OCI-LY1 (cell line): ENCODE measurements around the gene SLC22A2.

ENCODE experiments used
- H2AFZ ChIP-seq: fragments of 200-600 bp; sonication (generic), shearing (Covaris generic); 2 replicates; pipeline ENCODE4 v1.6.0; 2014; ENCODE audit warnings: antibody characterized with exemption, mild to moderate bottlenecking, low read length
- H3F3A ChIP-seq: fragments of 200-600 bp; sonication (generic), shearing (Covaris generic); 2 replicates; pipeline ENCODE4 v1.6.0; 2014; ENCODE audit warnings: mild to moderate bottlenecking, antibody characterized with exemption, low read length, moderate library complexity; ENCODE audit not compliant: insufficient read depth
- H3K27ac ChIP-seq: fragments of 200-600 bp; sonication (generic); 2 replicates; pipeline ENCODE4 v1.5.1; 2014; ENCODE audit warnings: low read length, mixed run types, mild to moderate bottlenecking, low read depth; ENCODE audit not compliant: poor library complexity, severe bottlenecking
- H3K27me3 ChIP-seq: fragments of 200-600 bp; sonication (generic); 2 replicates; pipeline ENCODE4 v1.6.0; 2014; ENCODE audit warnings: antibody characterized with exemption, mild to moderate bottlenecking, low read length, moderate library complexity; ENCODE audit not compliant: insufficient read depth
- H3K36me3 ChIP-seq: fragments of 200-600 bp; sonication (generic); 2 replicates; pipeline ENCODE4 v1.6.1; 2014; ENCODE audit warnings: mild to moderate bottlenecking, antibody characterized with exemption, low read length, moderate library complexity, mixed read lengths; ENCODE audit not compliant: insufficient read depth
- H3K4me1 ChIP-seq: fragments of 200-600 bp; sonication (generic); 2 replicates; pipeline ENCODE4 v1.5.1; 2014; ENCODE audit warnings: mild to moderate bottlenecking, low read length, moderate library complexity; ENCODE audit not compliant: insufficient read depth, severe bottlenecking
- H3K4me2 ChIP-seq: fragments of 200-600 bp; sonication (generic), shearing (Covaris generic); 2 replicates; pipeline ENCODE4 v1.6.1; 2014; ENCODE audit warnings: low read length
- H3K4me3 ChIP-seq: fragments of 200-600 bp; sonication (generic); 2 replicates; pipeline ENCODE4 v1.5.1; 2014; ENCODE audit warnings: low read length, low read depth, mild to moderate bottlenecking, mixed read lengths; ENCODE audit not compliant: poor library complexity, severe bottlenecking
- H3K79me2 ChIP-seq: fragments of 200-600 bp; shearing (Covaris generic); 2 replicates; pipeline ENCODE4 v1.6.1; 2016; ENCODE audit warnings: mixed run types, low read length, mixed read lengths; ENCODE audit not compliant: insufficient read depth
- H3K9ac ChIP-seq: fragments of 200-600 bp; sonication (generic), shearing (Covaris generic); 2 replicates; pipeline ENCODE4 v1.6.1; 2014; ENCODE audit warnings: mild to moderate bottlenecking, low read length, mixed read lengths
- H3K9me2 ChIP-seq: fragments of 200-600 bp; sonication (generic), shearing (Covaris generic); 2 replicates; pipeline ENCODE4 v1.6.1; 2014; ENCODE audit warnings: low read depth, mild to moderate bottlenecking, low read length, mixed read lengths
- H3K9me3 ChIP-seq: fragments of 200-600 bp; shearing (Covaris generic); 2 replicates; pipeline ENCODE4 v1.6.1; 2014; ENCODE audit warnings: low read length, mixed read lengths
- H4K20me1 ChIP-seq: fragments of 200-600 bp; sonication (generic), shearing (Covaris generic); 2 replicates; pipeline ENCODE4 v1.6.0; 2016; ENCODE audit warnings: mild to moderate bottlenecking, low read length; ENCODE audit not compliant: insufficient read depth
- CTCF ChIP-seq: fragments of 200-600 bp; sonication (generic), shearing (Covaris generic); IDR thresholded peaks from 2 replicates; pipeline ENCODE4 v1.5.1; 2017; ENCODE audit warnings: mild to moderate bottlenecking, antibody characterized with exemption, low read length, moderate library complexity, mixed read lengths
- EZH2 ChIP-seq: fragments of 200-600 bp; sonication (generic), shearing (Covaris generic); IDR thresholded peaks from 2 replicates; pipeline ENCODE4 v1.8.0; 2017; ENCODE audit warnings: borderline replicate concordance, mixed run types, mild to moderate bottlenecking, antibody characterized with exemption, low read length, moderate library complexity, mixed read lengths

SLC22A2 gene

DNA sequence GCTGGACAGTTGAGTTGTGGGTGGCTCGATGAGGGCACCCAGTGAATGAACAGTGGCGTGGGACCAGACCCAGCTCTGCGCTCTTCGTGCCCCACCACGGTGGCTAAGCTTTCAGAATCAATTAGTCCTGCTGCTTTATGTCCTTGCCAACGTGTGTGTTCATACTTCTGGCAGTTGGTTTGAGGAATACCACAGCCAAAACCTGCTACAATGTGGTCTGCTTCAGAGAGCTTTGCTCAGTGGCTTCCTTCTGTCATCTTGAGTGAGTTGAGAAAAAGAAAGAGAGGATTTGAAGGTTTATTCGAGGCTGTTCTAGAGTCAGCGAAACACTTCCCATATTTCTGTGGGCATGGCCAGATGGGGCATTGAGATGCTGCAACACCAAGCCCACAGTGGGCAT lies 39.5 kb upstream of the SLC22A2 start:
- Histone ChIP-seq H3K36me3 (no peaks in the 10 kb centered on the region), H3K27me3 (no peaks in the 10 kb centered on the region), H3K4me2 (no peak overlapping the region), H3K4me1 (no peaks in the 10 kb centered on the region), H2AFZ (no peak overlapping the region), H4K20me1 (no peaks in the 10 kb centered on the region), H3K9me3 (no peaks in the 10 kb centered on the region), H3K9me2 (no peaks in the 10 kb centered on the region), H3K27ac (no peak overlapping the region), H3K4me3 (no peak overlapping the region), H3F3A (no peaks in the 10 kb centered on the region), H3K9ac (no peak overlapping the region), H3K79me2 (no peaks in the 10 kb centered on the region)
- no peak for TF ChIP-seq CTCF
- no peak for TF ChIP-seq EZH2

GRCh38 chr6:160297310-160297709 lies 38.7 kb upstream of the SLC22A2 start:
- Histone ChIP-seq H3K4me1 (no peaks in the 10 kb centered on the region), H3K79me2 (no peaks in the 10 kb centered on the region), H3K4me2 (no peak overlapping the region), H3F3A (no peaks in the 10 kb centered on the region), H4K20me1 (no peaks in the 10 kb centered on the region), H3K36me3 (no peaks in the 10 kb centered on the region), H3K27me3 (no peaks in the 10 kb centered on the region), H3K4me3 (no peak overlapping the region), H3K27ac (no peak overlapping the region), H3K9me3 (no peaks in the 10 kb centered on the region), H3K9ac (no peak overlapping the region), H3K9me2 (no peaks in the 10 kb centered on the region), H2AFZ (no peak overlapping the region)
- TF ChIP-seq EZH2 (no peak), CTCF (no peak)

DNA sequence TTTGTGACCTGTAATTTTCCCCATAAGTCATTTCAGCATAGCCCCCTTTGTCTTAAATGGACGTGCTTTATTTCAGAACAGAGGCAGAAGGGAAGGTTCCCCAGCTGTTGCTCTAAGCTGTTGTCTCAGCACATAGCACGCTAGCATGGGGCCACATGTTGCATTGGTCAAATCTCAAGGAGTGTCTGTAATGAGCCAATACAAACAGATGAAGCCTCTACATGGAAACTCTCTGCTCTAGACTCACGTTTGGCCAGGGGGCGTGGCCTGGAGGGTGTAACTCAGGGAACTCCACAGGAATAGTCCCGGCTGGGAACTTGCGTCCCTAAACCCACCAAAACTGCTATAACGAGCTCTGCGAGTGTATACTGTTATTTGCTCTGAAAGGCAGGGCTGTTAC lies 35.2 kb upstream of the SLC22A2 start:
- Histone ChIP-seq H3K79me2 (no peaks in the 10 kb centered on the region), H3K27ac (no peak overlapping the region), H3K4me2 (no peak overlapping the region), H3K36me3 (no peaks in the 10 kb centered on the region), H2AFZ (no peak overlapping the region), H3K9me2 (no peaks in the 10 kb centered on the region), H3K4me3 (no peak overlapping the region), H4K20me1 (no peaks in the 10 kb centered on the region), H3F3A (no peaks in the 10 kb centered on the region), H3K4me1 (no peaks in the 10 kb centered on the region), H3K9me3 (no peaks in the 10 kb centered on the region), H3K9ac (no peak overlapping the region), H3K27me3 (no peaks in the 10 kb centered on the region)
- TF ChIP-seq CTCF (no peak), EZH2 (no peak)
